Kidney (tissue), 14 donors: ENCODE data around the gene AGBL1. TPM values are rescaled to one million over a fixed set of nuclear protein-coding genes. Genes with fewer than 3 reads are reported as not detected.

Experiments used
- DNase-seq, 5 donors: peaks; one replicate each; pipeline ENCODE4 v3.0.0-alpha.2; 2013 to 2020
- FAIRE-seq: peaks from 2 replicates; lab custom pipeline; 2012; peaks lifted over from hg19 to GRCh38; lab: Jason Lieb, UNC
- H3K27ac ChIP-seq, 2 donors: one replicate each; pipeline ENCODE4 v1.7.0; 2013; ENCODE audit warnings: low read depth in 2 of 2, low read length in 2 of 2, inconsistent platforms in 1 of 2
- H3K27me3 ChIP-seq: one replicate; pipeline ENCODE4 v1.7.1; 2013; ENCODE audit warnings: low read length, inconsistent platforms; ENCODE audit not compliant: control insufficient read depth, insufficient read depth
- H3K36me3 ChIP-seq, 3 donors: one replicate each; pipeline versions ENCODE4 v1.7.0 to v1.7.1; 2013; ENCODE audit warnings: low read length in 3 of 3, control low read depth in 1 of 3, inconsistent platforms in 1 of 3; ENCODE audit not compliant: insufficient read depth in 3 of 3, control insufficient read depth in 2 of 3
- H3K4me1 ChIP-seq, 3 donors: one replicate each; pipeline versions ENCODE4 v1.7.0 to v1.7.1; 2013; ENCODE audit warnings: low read length in 3 of 3, inconsistent platforms in 1 of 3, low read depth in 1 of 3; ENCODE audit not compliant: control insufficient read depth in 2 of 3, insufficient read depth in 2 of 3
- H3K4me3 ChIP-seq, 3 donors: one replicate each; pipeline versions ENCODE4 v1.7.0 to v1.8.1; 2013; ENCODE audit warnings: low read length in 3 of 3, control low read depth in 1 of 3, inconsistent platforms in 1 of 3
- H3K9ac ChIP-seq, 3 donors: one replicate each; pipeline versions ENCODE4 v1.7.0 to v1.7.1; 2013; ENCODE audit warnings: low read length in 3 of 3, control low read depth in 1 of 3, inconsistent platforms in 1 of 3
- H3K9me3 ChIP-seq, 3 donors: one replicate each; pipeline versions ENCODE4 v1.7.0 to v1.7.1; 2013; ENCODE audit warnings: low read length in 3 of 3, control low read depth in 1 of 3, inconsistent platforms in 1 of 3; ENCODE audit not compliant: control insufficient read depth in 2 of 3, insufficient read depth in 1 of 3
- CTCF ChIP-seq: IDR thresholded peaks from 3 replicates; pipeline ENCODE4 v1.5.1; 2012; ENCODE audit warnings: mild to moderate bottlenecking, moderate library complexity, borderline replicate concordance; ENCODE audit not compliant: insufficient read depth; ENCODE audit errors: extremely low read depth
- intact Hi-C: fragments of 100-400 bp; cut with DNase I; formaldehyde crosslinking; loops from one replicate; pipeline ENCODE4 v1.11.1; 2022
- polyA plus RNA-seq: library from polyadenylated mRNA; stranded (reverse); fragments of 350-450 nt; fragmentation: Illumina TruSeq; extraction: RNeasy Lipid Tissue Mini Kit (QIAGEN cat#74804); gene quantifications from one replicate; pipeline ENCODE4 v1.2.3, GENCODE V29; 2014; ENCODE audit warnings: low read depth, low replicate concordance; ENCODE audit not compliant: insufficient read depth
- total RNA-seq: library from RNA; stranded (reverse); fragmentation: NEBNext Ultra II Directional; extraction: Animal tissue kit (Norgen Biotek cat#: 25700); gene quantifications from one replicate; pipeline ENCODE4 v1.2.1, GENCODE V29; 2021
- donor health status: control.
- donor health status: control.
- donor health status: control.
- donor health status: control.
- donor health status: control.
- donor health status: DM: yes; HTN: yes; CAD: no.
- donor health status: Normal renal cell carcinoma (clear cell type).

AGBL1 gene
- total and polyA plus RNA-seq, 2 donors from 2014 or later: not detected

- DNase-seq: no peak
- no peak overlapping the region for H3K4me3 ChIP-seq
- H3K9me3 ChIP-seq: no peaks in the 10 kb centered on the region
- no peaks in the 10 kb centered on the region for H3K27me3 ChIP-seq
- TF ChIP-seq CTCF: no peak
- H3K9ac ChIP-seq: no peak overlapping the region
- no peaks in the 10 kb centered on the region for H3K36me3 ChIP-seq
- H3K4me1 ChIP-seq: no peaks in the 10 kb centered on the region
- H3K27ac ChIP-seq: no peak overlapping the region
- intact Hi-C loops: no loop called here
- FAIRE-seq: no peak
Observed at GRCh38 chr15:86255247-86255646, 175.6 kb downstream of the AGBL1 start.

GRCh38 chr15:86256628-86257027 lies 177.0 kb downstream of the AGBL1 start:
- FAIRE-seq (no peak), DNase-seq (no peak)
- intact Hi-C loops: no loop called here
- Histone ChIP-seq H3K4me3 (no peak overlapping the region), H3K9ac (no peak overlapping the region), H3K27me3 (no peaks in the 10 kb centered on the region), H3K27ac (no peak overlapping the region), H3K4me1 (no peaks in the 10 kb centered on the region), H3K36me3 (no peaks in the 10 kb centered on the region), H3K9me3 (no peaks in the 10 kb centered on the region)
- no peak for TF ChIP-seq CTCF

GRCh38 chr15:86259589-86259988 lies 179.9 kb downstream of the AGBL1 start:
- Histone ChIP-seq H3K27ac (no peak overlapping the region), H3K4me3 (no peak overlapping the region), H3K4me1 (no peaks in the 10 kb centered on the region), H3K27me3 (no peaks in the 10 kb centered on the region), H3K9ac (no peak overlapping the region), H3K36me3 (no peaks in the 10 kb centered on the region), H3K9me3 (no peaks in the 10 kb centered on the region)
- FAIRE-seq (no peak), DNase-seq (no peak)
- TF ChIP-seq CTCF: no peak
- intact Hi-C loops: no loop called here

GRCh38 chr15:86263230-86263629 lies 183.6 kb downstream of the AGBL1 start:
- H3K27ac ChIP-seq: no peak overlapping the region
- no peak for TF ChIP-seq CTCF
- FAIRE-seq: no peak

More at GRCh38 chr15:86263230-86263629, 183.6 kb downstream of the AGBL1 start:
- Histone ChIP-seq H3K4me3 (no peak overlapping the region), H3K9me3 (no peaks in the 10 kb centered on the region), H3K4me1 (no peaks in the 10 kb centered on the region), H3K36me3 (no peaks in the 10 kb centered on the region), H3K9ac (no peak overlapping the region), H3K27me3 (no peaks in the 10 kb centered on the region)
- intact Hi-C loops: no loop called here
- no peak for DNase-seq
